ENCODE results near the gene GALNT2.

DNA sequence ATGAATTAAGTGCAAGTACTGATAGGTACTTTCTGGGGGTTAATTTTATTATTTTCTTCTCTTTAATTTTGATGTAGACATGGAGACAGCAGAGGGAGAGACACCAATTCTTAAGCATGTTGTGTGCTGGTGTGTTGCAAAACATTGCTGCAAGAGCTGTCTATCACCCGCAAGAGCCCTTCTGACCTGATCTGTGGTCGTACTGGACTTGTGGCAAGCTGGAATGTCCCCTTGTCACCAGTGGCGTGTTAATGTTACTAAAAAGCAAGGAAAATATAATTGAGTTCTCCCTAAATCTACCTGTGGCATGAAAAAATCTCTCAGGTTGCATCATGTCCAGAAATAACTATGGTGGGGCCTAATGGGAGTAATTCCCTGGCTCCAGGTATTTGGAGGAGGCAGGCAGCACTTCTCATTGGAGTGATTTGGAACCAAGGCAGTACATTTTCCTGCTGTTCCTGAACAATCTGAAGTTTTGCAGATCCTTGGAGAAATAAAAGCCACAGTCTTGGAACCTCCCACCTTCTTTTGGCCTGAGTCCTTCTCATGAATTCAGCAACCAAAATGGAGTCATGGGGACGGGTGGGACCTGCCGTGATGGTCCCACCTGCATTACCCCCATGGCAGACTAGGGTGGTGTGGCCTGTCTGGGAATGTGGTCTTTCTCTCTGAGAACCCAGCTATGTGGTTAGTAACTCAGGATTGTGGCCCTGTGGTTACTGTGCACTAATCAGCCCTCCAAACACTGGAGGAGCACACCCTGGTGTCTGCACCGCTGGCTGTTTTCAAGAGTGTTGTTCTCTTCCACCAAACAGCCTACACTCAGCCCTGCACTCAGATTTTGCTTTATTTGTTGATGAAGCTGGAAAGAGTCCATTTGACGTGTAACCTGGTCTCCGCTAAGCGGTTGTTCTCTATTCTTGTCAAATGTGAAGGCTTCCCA lies 57.4 kb downstream of the GALNT2 start:
- TF ChIP-seq SIN3A (IDR thresholded peaks at IDR 0.05; ENCODE audit: borderline replicate concordance, insufficient read depth, low read depth, low read length) (no peak), POLR2AphosphoS5 (IDR thresholded peaks at IDR 0.05; ENCODE audit: low read depth, low read length) (no peak)
- TF ChIP-seq, protein P1, sequence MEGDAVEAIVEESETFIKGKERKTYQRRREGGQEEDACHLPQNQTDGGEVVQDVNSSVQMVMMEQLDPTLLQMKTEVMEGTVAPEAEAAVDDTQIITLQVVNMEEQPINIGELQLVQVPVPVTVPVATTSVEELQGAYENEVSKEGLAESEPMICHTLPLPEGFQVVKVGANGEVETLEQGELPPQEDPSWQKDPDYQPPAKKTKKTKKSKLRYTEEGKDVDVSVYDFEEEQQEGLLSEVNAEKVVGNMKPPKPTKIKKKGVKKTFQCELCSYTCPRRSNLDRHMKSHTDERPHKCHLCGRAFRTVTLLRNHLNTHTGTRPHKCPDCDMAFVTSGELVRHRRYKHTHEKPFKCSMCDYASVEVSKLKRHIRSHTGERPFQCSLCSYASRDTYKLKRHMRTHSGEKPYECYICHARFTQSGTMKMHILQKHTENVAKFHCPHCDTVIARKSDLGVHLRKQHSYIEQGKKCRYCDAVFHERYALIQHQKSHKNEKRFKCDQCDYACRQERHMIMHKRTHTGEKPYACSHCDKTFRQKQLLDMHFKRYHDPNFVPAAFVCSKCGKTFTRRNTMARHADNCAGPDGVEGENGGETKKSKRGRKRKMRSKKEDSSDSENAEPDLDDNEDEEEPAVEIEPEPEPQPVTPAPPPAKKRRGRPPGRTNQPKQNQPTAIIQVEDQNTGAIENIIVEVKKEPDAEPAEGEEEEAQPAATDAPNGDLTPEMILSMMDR (IDR thresholded peaks at IDR 0.05): no peak
